SH-SY5Y (cell line): ENCODE results near the gene IL6ST.

ENCODE experiments used
- GATA2 ChIP-seq: IDR thresholded peaks from 2 replicates; pipeline ENCODE4 v1.6.1; 2011; ENCODE audit warnings: mild to moderate bottlenecking, low read depth, low read length
- GATA3 ChIP-seq: IDR thresholded peaks from 2 replicates; pipeline ENCODE4 v1.6.1; 2011; ENCODE audit warnings: low read depth, mild to moderate bottlenecking, low read length, moderate library complexity

DNA sequence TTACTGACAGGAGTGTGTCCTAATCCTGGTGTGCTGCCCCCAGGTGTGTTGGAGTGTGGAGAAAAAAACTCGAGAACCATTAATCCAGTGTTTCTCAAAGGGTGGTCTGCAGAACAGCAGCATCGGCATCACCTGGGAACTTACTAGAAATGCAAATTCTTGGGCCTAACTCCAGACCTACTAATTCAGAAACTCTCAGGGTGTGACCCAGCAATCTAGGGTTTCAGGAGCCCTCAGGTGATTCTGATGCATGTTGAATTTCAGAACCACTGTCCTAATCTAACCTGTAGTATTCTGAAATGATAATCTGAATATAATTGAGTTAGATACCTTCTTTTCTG is 30.0 kb upstream of the IL6ST start:
- no peak for TF ChIP-seq GATA3
- TF ChIP-seq GATA2, result no peak
